ENCODE results near the gene ANXA2R. TPM values are rescaled to one million over a fixed set of nuclear protein-coding genes. Genes with fewer than 3 reads are reported as not detected.

The ANXA2R gene
- total and polyA plus RNA-seq, 9 of the 15 experiments (the other 6 are each of a cell fraction or from before 2014, with no cell fraction given), result 2.1 to 4.8 (median 3.4) TPM

GRCh38 chr5:43007246-43007910 is 32.7 kb downstream of the ANXA2R start (continued):
- TF ChIP-seq SP2 (IDR thresholded peaks at IDR 0.05; ENCODE audit: extremely low read depth, low read depth, low read length, poor library complexity, severe bottlenecking) (no peak), SMARCA5 (IDR thresholded peaks at IDR 0.05) (no peak), ZKSCAN3 (CRISPR knock-in tag; IDR thresholded peaks at IDR 0.05) (no peak), GATAD2A (IDR thresholded peaks at IDR 0.05) (no peak), AFF4 (CRISPR knock-in tag; IDR thresholded peaks at IDR 0.05) (no peak), IRF1 (CRISPR knock-in tag; IDR thresholded peaks at IDR 0.05; ENCODE audit: borderline replicate concordance) (no peak), RNF2 (IDR thresholded peaks at IDR 0.05) (no peak), ZNF408 (CRISPR knock-in tag; IDR thresholded peaks at IDR 0.05; ENCODE audit: low read depth) (no peak), ZNF77 (CRISPR knock-in tag; IDR thresholded peaks at IDR 0.05) (no peak), HCFC1 (IDR thresholded peaks at IDR 0.05; ENCODE audit: low read depth, low read length) (no peak; the same call in 1 of the 2 replicates), SAP30 (IDR thresholded peaks at IDR 0.05; ENCODE audit: borderline replicate concordance, insufficient read depth, low read depth, low read length, poor library complexity, severe bottlenecking) (no peak), SIN3A (IDR thresholded peaks at IDR 0.05; ENCODE audit: borderline replicate concordance in 2 of 2, control insufficient read depth in 1 of 2, low read depth in 2 of 2, low read length in 2 of 2) (no peak), ZNF79 (CRISPR knock-in tag; IDR thresholded peaks at IDR 0.05; ENCODE audit: low read depth) (no peak), YBX1 (IDR thresholded peaks at IDR 0.05) (no peak), VEZF1 (CRISPR knock-in tag; IDR thresholded peaks at IDR 0.05) (0 out of 2 replicates have a peak, but pooled peaks have one; percentile 6), ZNF174 (CRISPR knock-in tag; IDR thresholded peaks at IDR 0.05) (no peak), KLF13 (tag; IDR thresholded peaks at IDR 0.05; ENCODE audit: borderline replicate concordance, low read depth) (no peak), FOXM1 (IDR thresholded peaks at IDR 0.05; ENCODE audit: low read depth) (peak; percentile 60), FOXM1 (CRISPR knock-in tag; IDR thresholded peaks at IDR 0.05; ENCODE audit: low read depth) (no peak), U2AF2 (optimal IDR thresholded peaks at IDR 0.05; ENCODE audit: low read depth, low read length) (no peak), DACH1 (IDR thresholded peaks at IDR 0.05; ENCODE audit: partially characterized antibody) (no peak), CREB3 (tag; conservative IDR thresholded peaks at IDR 0.05; ENCODE audit: low read depth) (peak; percentile 77)

Measured in K562 (cell line).